Dedifferentiated amniotic fluid mesenchymal stem cell (primary cell): ENCODE data around the gene RSU1.

ENCODE experiments used
- DNase-seq: peaks from one replicate; pipeline ENCODE4 v3.0.0-alpha.2; 2016; ENCODE audit errors: extremely low spot score

Gene RSU1

GRCh38 chr10:16674147-16674703 is 143.0 kb downstream of the RSU1 start:
- DNase-seq = no peak

- DNase-seq = no peak
Observed at GRCh38 chr10:16673443-16673842, 143.8 kb downstream of the RSU1 start.

GRCh38 chr10:16663444-16663843 is 153.8 kb downstream of the RSU1 start:
- no peak for DNase-seq

GRCh38 chr10:16662923-16663322 is 154.3 kb downstream of the RSU1 start:
- DNase-seq = no peak

GRCh38 chr10:16656895-16657294 is 160.3 kb downstream of the RSU1 start:
- DNase-seq = no peak

- no peak for DNase-seq
Observed at GRCh38 chr10:16653224-16653623, 164.0 kb downstream of the RSU1 start.

GRCh38 chr10:16652154-16652553 is 165.1 kb downstream of the RSU1 start:
- DNase-seq = no peak

- DNase-seq = no peak
Observed at GRCh38 chr10:16649757-16650156, 167.5 kb downstream of the RSU1 start.

GRCh38 chr10:16648366-16648765 is 168.9 kb downstream of the RSU1 start:
- no peak for DNase-seq

GRCh38 chr10:16646181-16647059 is 170.8 kb downstream of the RSU1 start:
- DNase-seq = no peak

- DNase-seq = no peak
Observed at GRCh38 chr10:16644146-16644545, 173.1 kb downstream of the RSU1 start.

- DNase-seq = no peak
Observed at GRCh38 chr10:16643502-16643901, 173.7 kb downstream of the RSU1 start.

GRCh38 chr10:16640153-16640552 is 177.1 kb downstream of the RSU1 start:
- DNase-seq = no peak

- no peak for DNase-seq
Observed at GRCh38 chr10:16639471-16639870, 177.8 kb downstream of the RSU1 start.

- DNase-seq = no peak
Observed at GRCh38 chr10:16632996-16633395, 184.2 kb downstream of the RSU1 start.

- DNase-seq = no peak
Observed at GRCh38 chr10:16626697-16627096, 190.5 kb downstream of the RSU1 start.

GRCh38 chr10:16612981-16613355 is 204.3 kb downstream of the RSU1 start:
- no peak for DNase-seq

GRCh38 chr10:16612115-16612980 is 204.9 kb downstream of the RSU1 start:
- no peak for DNase-seq

- DNase-seq = no peak
Observed at GRCh38 chr10:16611037-16611436, 206.2 kb downstream of the RSU1 start.

- DNase-seq = no peak
Observed at GRCh38 chr10:16609211-16609610, 208.0 kb downstream of the RSU1 start.

- DNase-seq = no peak
Observed at GRCh38 chr10:16606923-16607322, 210.3 kb downstream of the RSU1 start.

- DNase-seq = no peak
Observed at GRCh38 chr10:16606421-16606820, 210.8 kb downstream of the RSU1 start.

- no peak for DNase-seq
Observed at GRCh38 chr10:16603308-16603707, 213.9 kb downstream of the RSU1 start.
